AG09309 (cell line): ENCODE data around the gene GNG13.

Source experiments
- DNase-seq: peaks from one replicate; pipeline ENCODE4 v3.0.0-alpha.2; 2010; ENCODE audit warnings: low read depth
- H3K4me3 ChIP-seq: 2 replicates; pipeline ENCODE4 v1.5.1; 2011; ENCODE audit warnings: mild to moderate bottlenecking, low read depth, low read length, moderate library complexity; ENCODE audit not compliant: control insufficient read depth
- TF ChIP-seq, protein P1 (sequence below): IDR thresholded peaks from 2 replicates; pipeline ENCODE4 v1.5.1; 2011; ENCODE audit warnings: mild to moderate bottlenecking, low read depth, low read length, inconsistent platforms; ENCODE audit not compliant: insufficient read depth, control insufficient read depth; ENCODE audit errors: missing control alignments

Gene GNG13

DNA sequence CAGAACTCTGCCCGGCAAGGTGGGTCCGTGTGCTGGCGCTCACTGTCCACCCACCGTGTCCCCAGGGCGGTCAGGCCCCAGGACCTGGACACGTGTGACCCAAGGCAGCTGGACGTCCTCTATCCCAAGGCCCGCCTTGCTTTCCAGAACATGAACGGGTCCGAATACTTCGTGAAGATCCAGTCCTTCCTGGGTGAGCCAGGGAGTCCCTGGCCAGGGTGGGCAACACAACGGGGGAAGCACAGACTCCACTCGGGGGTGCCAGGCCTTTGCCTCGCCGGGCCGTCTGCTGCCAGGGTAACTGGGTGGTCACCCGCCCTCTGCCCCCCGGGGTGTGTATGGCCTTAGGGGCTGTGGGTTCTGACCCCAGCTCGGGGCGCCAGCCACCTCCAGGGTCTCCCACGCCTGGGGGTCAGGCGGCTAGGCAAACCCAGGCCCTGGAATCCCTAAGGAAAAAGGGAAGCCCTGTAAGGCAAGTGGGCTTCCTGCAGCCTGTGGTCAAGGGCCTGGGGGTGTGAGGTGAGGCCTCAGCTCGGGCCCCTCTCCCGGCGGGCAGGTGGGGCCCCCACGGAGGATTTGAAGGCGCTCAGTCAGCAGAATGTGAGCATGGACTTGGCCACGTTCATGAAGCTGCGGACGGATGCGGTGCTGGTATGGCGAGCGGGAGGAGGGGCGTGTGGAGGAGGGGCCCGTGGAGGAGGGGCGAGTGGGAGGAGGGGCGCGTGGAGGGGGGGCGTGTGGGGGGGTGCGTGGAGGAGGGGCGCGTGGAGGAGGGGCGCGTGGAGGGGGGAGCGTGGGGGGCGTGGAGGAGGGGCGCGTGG, 33.5 kb downstream of the GNG13 start:
- TF ChIP-seq, protein P1, sequence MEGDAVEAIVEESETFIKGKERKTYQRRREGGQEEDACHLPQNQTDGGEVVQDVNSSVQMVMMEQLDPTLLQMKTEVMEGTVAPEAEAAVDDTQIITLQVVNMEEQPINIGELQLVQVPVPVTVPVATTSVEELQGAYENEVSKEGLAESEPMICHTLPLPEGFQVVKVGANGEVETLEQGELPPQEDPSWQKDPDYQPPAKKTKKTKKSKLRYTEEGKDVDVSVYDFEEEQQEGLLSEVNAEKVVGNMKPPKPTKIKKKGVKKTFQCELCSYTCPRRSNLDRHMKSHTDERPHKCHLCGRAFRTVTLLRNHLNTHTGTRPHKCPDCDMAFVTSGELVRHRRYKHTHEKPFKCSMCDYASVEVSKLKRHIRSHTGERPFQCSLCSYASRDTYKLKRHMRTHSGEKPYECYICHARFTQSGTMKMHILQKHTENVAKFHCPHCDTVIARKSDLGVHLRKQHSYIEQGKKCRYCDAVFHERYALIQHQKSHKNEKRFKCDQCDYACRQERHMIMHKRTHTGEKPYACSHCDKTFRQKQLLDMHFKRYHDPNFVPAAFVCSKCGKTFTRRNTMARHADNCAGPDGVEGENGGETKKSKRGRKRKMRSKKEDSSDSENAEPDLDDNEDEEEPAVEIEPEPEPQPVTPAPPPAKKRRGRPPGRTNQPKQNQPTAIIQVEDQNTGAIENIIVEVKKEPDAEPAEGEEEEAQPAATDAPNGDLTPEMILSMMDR: no peak
- no peak overlapping the region for H3K4me3 ChIP-seq
- no peak for DNase-seq

DNA sequence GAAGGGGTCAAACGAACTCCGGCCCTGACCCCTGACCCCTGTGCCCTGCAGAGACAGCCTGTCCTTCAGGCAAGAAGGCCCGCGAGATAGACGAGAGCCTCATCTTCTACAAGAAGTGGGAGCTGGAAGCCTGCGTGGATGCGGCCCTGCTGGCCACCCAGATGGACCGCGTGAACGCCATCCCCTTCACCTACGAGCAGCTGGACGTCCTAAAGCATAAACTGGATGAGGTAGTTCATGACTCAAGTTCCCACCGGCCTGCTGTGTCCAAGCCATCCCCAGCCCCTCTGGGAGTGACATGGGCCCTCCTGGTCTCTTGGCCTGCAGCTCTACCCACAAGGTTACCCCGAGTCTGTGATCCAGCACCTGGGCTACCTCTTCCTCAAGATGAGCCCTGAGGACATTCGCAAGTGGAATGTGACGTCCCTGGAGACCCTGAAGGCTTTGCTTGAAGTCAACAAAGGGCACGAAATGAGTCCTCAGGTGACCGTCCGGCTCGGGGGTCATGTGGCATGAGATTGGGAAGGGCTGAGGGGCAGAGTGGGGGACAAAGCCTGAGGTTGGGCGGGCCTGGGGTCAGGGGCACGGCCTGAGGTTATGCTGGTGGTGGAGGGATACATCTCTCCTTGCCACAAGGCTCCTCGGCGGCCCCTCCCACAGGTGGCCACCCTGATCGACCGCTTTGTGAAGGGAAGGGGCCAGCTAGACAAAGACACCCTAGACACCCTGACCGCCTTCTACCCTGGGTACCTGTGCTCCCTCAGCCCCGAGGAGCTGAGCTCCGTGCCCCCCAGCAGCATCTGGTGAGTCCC, 34.3 kb downstream of the GNG13 start:
- TF ChIP-seq, protein P1: no peak

DNA sequence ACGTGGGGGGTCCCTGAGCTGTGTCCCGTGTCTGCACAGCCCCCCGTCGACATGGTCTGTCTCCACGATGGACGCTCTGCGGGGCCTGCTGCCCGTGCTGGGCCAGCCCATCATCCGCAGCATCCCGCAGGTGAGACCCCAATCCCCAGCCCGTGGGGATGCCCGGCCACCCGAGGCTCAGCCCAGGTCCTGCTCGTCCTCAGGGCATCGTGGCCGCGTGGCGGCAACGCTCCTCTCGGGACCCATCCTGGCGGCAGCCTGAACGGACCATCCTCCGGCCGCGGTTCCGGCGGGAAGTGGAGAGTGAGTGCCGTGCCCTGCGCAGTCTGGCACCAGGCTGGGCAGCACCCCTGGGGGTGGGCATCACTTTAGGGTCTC, 35.1 kb downstream of the GNG13 start:
- H3K4me3 ChIP-seq: no peak overlapping the region

More for the DNA sequence above, 34.3 kb downstream of the GNG13 start:
- no peak for DNase-seq
- no peak overlapping the region for H3K4me3 ChIP-seq

DNA sequence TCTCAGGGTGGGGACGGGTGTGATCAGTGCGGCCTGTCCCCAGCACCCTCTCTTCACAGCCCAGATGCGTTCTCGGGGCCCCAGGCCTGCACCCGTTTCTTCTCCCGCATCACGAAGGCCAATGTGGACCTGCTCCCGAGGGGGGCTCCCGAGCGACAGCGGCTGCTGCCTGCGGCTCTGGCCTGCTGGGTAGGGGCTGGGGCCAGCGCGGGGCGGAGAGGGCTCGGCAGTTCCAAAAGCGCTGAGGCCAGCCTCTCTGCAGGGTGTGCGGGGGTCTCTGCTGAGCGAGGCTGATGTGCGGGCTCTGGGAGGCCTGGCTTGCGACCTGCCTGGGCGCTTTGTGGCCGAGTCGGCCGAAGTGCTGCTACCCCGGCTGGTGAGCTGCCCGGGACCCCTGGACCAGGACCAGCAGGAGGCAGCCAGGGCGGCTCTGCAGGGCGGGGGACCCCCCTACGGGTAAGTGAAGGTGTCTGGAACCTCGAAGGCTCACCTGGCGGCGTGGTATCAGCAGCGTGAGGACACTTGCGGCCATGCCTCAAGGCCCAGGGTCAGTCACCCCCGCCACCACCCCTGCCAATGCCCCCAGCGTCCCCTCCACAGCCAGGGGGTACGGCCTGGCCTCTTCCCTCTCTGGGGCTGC, 35.6 kb downstream of the GNG13 start:
- TF ChIP-seq, protein P1: no peak
- no peak overlapping the region for H3K4me3 ChIP-seq
- DNase-seq: no peak

More for the DNA sequence above, 35.1 kb downstream of the GNG13 start:
- no peak for DNase-seq
- TF ChIP-seq, protein P1: no peak

DNA sequence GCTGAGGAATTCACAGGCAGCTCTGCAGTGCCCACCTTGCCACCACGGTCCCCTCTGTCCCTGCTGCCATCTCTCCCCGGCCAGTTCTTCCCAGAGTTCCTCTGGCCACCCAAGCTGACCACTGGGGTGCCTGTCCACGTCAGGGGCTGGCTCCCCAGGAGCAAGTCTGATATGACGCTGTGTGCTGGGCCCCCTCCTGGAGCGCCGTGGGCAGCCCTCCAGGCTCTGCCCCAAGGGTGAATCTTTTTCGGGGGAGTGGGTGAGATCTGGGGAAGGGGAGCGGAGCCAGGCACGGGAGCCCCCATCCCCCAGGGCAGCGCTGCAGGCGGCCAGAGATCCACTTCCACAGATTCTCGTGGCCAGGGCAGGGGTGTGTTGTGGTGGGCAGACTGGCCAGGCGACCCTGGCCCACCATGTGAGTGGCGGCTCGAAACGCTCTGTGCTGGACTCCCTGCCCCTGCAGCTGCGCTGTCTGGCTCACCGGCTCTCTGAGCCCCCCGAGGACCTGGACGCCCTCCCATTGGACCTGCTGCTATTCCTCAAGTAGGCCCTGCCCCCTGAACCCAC, 36.3 kb downstream of the GNG13 start:
- DNase-seq: no peak
- TF ChIP-seq, protein P1: no peak
- H3K4me3 ChIP-seq: no peak overlapping the region
